Skin epidermis (tissue), 12 donors: ENCODE data around the gene PCSK6.
A peak's percentile ranks its signal among the peaks of the same experiment; 100 is the strongest.
"Not testable (repeated sequence)": the region's sequence is repeated elsewhere in the genome, so short reads cannot be mapped to it uniquely, and the experiment has no call there.

Source experiments
- H3K27ac ChIP-seq, 21 experiments: fragments of 200-600 bp; sonication (generic) in 11 of 21; one replicate each; pipeline ENCODE4 v1.5.0; 2020; ENCODE audit warnings: mild to moderate bottlenecking in 3 of 21, inconsistent platforms in 2 of 21, moderate library complexity in 2 of 21
- H3K4me3 ChIP-seq, 7 experiments: fragments of 200-600 bp; sonication (generic) in 2 of 7; one replicate each; pipeline ENCODE4 v1.5.0; 2020; ENCODE audit warnings: inconsistent platforms in 2 of 7, mild to moderate bottlenecking in 2 of 7, moderate library complexity in 1 of 7

PCSK6 gene

DNA sequence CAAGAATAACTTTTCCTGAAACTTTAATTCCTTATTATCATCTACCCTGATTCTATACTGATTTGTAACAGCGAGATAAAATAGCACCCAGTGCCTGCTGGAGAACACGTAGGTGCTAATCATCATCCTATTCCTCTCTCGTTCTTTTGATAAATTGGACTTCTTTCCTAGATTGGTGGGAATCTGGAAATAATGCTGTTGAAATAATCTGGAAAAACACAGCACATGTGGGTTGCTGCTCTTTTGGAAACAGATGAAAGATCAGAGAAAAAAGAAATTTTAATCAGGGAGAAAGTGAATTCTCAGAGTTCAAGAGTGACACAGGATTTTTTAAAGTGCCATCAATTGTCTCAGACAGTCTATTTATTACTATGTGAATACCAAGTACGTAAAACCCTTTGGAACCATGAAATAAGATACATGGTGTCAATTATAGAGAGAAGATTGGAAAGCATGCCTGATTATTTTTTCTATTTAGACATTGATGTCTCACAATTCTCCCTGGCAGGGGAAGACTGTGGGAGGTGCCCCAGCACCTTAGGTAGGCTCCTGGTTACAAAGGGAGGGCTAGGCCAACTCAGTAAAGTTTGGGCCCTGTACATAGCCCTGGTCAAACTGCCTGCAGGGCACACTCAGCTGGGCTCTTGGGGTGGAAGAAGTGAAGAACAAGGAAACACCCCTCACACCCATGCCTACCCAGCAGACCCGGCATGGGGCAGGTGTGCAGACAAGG, 134.4 kb downstream of the PCSK6 start:
- H3K27ac ChIP-seq, result no peak overlapping the region
- no peak overlapping the region for H3K4me3 ChIP-seq

- Histone ChIP-seq H3K4me3 (no peak overlapping the region), H3K27ac (no peak overlapping the region)
Measured at GRCh38 chr15:101353240-101353639, 136.3 kb downstream of the PCSK6 start.

DNA sequence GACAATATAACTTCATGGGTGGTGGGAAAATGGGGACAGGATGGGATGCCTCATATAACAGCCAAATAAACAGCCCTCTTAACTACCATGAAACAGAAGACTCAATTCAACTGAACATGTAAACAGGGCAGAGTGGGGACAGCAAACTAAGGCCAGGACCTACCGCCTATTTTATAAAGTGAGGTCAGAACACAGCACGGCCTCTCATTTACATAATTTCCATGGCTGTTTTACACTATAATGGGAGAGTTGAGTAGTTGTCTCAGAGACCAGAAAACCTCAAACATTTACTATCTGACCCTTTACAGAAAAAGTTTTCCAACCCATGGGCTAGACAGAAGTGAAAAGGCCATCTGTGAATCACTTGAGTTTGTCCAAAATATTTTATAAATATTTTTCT, 137.8 kb downstream of the PCSK6 start:
- Histone ChIP-seq H3K4me3 (no peak overlapping the region), H3K27ac (no peak overlapping the region)

DNA sequence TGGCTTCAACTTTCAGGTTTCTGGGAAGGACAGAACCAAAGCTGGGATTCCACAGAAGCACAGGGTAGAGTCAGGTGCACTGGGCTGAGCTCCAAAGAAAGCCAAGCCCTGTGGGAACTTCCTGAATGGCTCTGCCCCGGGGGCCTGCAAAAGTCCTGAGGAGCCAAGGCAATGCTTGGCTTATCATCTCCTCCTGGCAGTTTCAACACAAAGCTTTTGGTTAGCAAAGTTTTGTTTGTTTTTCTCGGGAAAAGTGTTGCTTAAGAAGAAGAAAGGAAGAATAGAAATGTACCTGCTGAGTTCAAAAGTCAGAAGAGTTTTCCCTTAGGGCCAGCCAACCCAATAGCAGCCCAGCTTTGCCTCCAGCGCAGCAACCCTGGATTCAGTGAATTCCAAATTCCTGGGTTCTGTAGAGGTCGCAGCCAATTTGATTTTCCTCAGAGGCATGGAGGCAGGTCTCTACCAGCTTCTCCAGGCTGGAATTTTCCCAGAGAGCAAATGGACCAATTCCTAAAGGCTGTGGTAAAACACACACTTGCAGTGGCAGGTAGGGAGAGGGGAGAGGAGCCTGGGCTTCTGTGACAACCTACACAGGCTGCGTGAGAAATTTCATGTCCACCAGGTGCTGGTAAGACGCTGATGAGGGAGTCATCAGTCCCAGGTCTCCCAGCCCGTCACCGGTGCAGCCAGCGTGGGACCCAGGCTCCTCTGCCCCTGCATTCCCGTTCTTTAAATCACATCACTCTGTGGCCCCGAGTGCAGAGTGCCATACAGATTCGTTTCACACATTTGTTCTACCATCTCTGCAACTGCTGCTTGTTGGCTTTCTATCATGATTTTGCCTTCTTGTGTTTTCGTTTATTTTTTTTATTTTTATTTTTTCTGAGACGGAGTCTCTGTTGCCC, 140.2 kb downstream of the PCSK6 start:
- no peak overlapping the region for H3K27ac ChIP-seq
- H3K4me3 ChIP-seq, result no peak overlapping the region

GRCh38 chr15:101348643-101349042, 140.9 kb downstream of the PCSK6 start:
- Histone ChIP-seq H3K27ac (no peak overlapping the region), H3K4me3 (no peak overlapping the region)

GRCh38 chr15:101348015-101348414, 141.5 kb downstream of the PCSK6 start:
- H3K27ac ChIP-seq, result no peak overlapping the region
- H3K4me3 ChIP-seq, result no peak overlapping the region

DNA sequence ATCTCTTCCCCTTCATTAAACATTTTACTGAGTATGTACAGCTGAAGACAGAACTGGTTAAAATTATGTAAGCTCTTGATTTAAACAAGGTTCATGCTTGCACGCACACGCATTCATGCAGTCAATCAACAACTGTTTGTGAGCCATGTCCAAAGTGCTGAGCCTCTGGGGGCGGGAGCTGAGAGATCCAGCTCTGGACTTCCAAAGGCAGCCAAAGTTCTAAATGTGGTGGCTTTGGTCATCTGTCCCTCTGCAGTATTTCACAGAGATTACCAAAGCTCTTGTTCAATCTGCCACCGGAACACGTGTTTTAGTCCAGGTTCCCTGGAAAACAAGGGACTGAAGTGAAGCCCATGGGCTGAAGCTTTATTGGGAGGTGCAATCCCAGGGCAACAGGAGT, 142.1 kb downstream of the PCSK6 start:
- Histone ChIP-seq H3K27ac (no peak overlapping the region), H3K4me3 (no peak overlapping the region)

- H3K4me3 ChIP-seq, result no peak overlapping the region
- no peak overlapping the region for H3K27ac ChIP-seq
Measured at GRCh38 chr15:101346928-101347327, 142.6 kb downstream of the PCSK6 start.

DNA sequence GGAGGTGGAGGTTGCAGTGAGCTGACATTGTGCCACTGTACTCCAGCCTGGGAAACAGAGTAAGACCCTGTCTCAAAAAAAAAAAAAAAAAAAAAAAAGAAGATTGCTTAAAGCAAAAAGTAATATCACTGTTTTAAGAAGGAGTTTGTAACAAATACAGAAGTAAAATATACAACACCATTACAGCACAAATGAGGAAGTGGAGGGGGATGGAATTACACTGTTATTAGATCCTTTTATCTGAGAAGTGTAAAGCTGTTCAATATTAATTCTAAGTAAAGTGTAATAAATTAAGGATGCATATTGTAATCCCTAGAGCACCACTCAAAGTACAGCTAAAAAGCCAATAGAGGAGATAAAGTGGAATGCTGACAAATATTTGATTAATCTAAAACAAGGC, 147.5 kb downstream of the PCSK6 start:
- H3K27ac ChIP-seq, result no peak overlapping the region
- no peak overlapping the region for H3K4me3 ChIP-seq

DNA sequence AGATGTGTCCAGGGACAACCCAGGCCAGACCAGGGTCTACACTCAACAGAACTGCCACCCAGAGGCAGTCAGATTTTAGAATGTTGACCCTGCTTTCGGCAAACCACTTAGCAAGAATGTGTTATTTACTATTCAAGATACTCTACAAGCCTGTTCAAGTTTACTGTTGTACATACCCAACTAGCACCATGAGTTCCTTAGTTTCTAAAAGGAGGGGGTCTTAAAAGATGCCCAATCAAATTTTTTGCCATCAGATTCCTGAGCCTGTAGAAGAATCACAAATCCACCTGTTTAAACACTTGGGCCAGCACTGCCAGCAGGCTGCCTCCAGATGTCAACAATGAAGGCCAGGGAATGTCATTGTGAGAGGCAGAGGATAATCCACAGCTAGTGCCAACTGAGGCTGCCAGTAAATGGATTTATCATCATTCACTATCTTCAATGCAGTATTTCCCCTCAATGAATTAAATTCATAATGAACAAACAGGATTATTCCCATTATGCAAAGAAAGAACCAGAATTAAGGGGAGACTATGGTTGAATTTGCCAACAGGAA, 150.9 kb downstream of the PCSK6 start:
- Histone ChIP-seq H3K4me3 (no peak overlapping the region), H3K27ac (no peak overlapping the region)

- Histone ChIP-seq H3K4me3 (no peak overlapping the region), H3K27ac (no peak overlapping the region)
Measured at GRCh38 chr15:101337976-101338375, 151.5 kb downstream of the PCSK6 start.

DNA sequence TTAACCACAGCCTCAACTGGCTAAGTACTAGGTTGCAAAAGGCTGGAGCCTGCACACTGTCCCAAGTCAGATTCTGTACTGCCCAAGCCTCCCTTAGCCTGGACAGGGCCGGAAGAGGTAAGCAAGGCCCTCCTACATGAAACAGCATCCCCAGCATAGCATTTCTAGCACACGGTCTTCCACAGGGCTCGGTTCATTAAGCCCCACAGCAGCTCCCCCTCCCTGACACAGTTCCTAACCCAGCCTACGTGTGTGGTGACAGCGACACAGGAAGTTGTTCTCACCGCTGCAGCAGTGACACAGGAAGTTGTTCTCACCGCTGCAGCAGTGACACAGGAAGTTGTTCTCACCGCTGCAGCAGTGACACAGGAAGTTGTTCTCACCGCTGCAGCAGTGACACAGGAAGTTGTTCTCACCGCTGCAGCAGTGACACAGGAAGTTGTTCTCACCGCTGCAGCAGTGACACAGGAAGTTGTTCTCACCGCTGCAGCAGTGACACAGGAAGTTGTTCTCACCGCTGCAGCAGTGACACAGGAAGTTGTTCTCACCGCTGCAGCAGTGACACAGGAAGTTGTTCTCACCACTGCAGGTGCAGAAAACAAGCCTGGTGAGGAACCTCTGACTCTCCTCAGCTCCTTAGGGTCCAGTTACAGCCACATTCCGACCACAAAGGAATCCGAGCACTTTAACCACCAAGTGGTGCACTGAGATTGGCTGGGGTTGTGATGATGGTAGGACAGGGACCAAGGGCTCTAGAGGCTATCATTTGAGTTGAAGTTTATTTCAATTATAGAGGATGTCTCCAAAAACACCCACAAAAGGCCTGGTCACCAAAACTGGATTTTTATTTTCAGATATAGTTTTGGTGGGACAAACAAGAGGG, 155.4 kb downstream of the PCSK6 start:
- not testable (repeated sequence) for H3K4me3 ChIP-seq
- peak overlapping the region in 4 of 21 experiments; percentile 25 to 55 (median 36) for H3K27ac ChIP-seq

DNA sequence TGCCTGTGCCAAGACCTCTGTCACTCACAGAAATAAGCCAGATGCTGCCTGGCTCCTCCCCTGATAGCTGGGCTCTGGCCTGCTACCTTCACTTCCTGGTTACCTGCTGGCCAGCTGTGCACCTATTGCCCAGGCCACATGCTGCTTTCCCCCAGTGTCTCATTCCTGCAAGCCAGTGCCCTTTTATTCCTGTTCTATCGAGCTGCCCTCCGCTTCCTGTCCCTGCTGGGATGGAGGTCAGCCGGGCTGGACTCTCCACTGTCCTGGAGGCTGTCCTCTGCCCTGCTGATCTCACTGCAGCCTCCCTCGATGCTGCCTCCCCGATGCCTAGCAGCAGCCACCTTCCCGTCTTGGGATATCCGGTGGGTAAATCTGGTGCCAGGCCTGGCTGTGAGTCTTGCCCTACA, 157.4 kb downstream of the PCSK6 start:
- H3K4me3 ChIP-seq, result no peak overlapping the region
- no peak overlapping the region for H3K27ac ChIP-seq

- Histone ChIP-seq H3K27ac (no peak overlapping the region), H3K4me3 (no peak overlapping the region)
Measured at GRCh38 chr15:101329867-101330380, 159.6 kb downstream of the PCSK6 start.

DNA sequence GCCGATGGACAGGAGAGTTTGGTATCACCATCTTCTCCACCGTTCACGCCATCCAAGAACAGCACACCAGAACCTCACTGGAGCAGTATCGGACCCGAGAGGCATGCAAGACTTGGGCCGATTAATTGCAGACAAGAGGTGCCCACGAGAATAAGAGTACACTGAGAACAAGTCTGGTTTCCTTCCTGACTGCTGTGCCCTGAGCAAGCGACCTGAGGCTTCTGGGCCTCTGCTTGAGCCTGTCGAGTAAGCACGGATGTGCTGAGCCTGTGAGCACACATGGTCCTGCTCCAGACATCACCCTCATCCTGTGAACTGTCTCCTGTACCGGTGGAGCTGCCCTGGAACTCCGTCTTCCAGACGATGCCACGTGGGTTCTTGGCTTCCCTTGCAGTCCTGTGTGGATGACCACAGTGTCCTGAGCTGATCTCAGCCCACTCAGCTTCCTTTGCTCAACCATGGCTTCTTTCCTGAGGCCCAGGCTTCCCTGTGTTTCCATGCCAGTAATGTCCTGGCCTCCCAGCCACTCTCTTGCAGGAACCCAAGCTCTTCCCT, 160.1 kb downstream of the PCSK6 start:
- Histone ChIP-seq H3K27ac (no peak overlapping the region), H3K4me3 (no peak overlapping the region)

DNA sequence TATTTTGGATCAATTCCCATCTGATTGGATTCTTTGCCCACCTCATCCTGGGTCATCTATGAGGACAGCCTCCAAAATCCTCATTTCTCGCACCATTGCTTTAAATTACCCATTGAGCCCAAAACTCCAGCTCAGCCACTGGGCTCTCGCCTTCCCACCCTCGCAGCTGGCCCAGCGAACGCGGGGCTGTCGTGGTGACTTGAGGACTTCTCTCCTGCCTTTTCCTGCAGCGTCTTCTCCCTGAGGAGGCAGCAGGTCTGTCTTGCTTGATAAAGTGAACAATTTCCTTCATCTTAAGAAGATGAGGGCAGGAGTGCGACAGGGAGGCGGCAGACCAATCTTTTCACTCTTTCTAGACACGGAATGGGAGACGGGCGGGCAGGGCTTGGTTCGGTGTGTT, 161.5 kb downstream of the PCSK6 start:
- no peak overlapping the region for H3K4me3 ChIP-seq
- no peak overlapping the region for H3K27ac ChIP-seq

GRCh38 chr15:101327147-101327740, 162.3 kb downstream of the PCSK6 start:
- H3K4me3 ChIP-seq, result no peak overlapping the region

DNA sequence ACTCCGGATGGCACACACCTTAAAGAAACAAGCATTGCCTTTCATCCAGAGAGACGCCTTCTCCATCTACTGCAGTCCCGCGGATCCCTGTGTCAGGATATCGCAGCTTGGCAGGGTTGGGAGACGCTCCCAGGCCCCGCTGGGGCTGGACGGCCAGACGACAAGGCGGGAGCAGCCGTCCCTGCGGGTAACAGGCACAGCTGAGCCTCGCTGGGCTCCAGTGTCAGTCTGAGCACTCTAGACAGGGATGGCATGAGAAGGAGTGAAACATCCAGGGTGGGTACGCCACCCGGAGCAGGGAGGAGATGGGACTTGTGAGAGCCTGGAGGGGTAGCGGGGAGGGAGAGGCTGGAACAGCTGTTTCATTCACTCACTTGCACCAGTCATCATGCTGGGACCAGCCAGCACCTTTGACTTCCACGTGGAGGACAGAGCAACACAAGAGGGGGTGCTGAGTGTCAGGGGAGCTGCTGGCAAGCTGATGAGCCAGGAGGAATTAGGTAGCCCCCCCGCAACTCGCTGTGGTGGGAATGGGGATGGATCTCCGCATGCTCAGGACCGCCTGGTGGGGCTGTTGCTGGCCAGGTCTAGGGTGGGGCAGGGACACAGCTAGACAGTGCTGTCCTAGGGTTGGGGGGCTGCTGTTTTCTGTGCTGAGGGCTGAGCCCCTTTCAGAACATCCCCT, 162.9 kb downstream of the PCSK6 start:
- Histone ChIP-seq H3K4me3 (no peak overlapping the region), H3K27ac (no peak overlapping the region)

More at GRCh38 chr15:101327147-101327740, 162.3 kb downstream of the PCSK6 start:
- H3K27ac ChIP-seq, result no peak overlapping the region

- H3K4me3 ChIP-seq, result no peak overlapping the region
- no peak overlapping the region for H3K27ac ChIP-seq
Measured at GRCh38 chr15:101326026-101326315, 163.5 kb downstream of the PCSK6 start.
